Measurements from ENCODE around the gene ALG3. TPM values are rescaled to one million over a fixed set of nuclear protein-coding genes. Genes with fewer than 3 reads are reported as not detected.

Gene ALG3
- total RNA-seq, 1 experiment from 2014 or later, result 57.3 TPM

GRCh38 chr3:184240384-184241140, 8.2 kb downstream of the ALG3 start:
- DNase-seq (ENCODE audit: low spot score) (peak; percentile 42), ATAC-seq (peak; percentile 18)
- Mint-ChIP-seq H3K27me3 (ENCODE audit: low read depth) (peaks cover 3% of the 10 kb centered on the region), H3K27ac (no peak overlapping the region), H3K9me3 (no peaks in the 10 kb centered on the region), H3K4me3 (no peak overlapping the region), H3K4me1 (peaks cover 3% of the 10 kb centered on the region; the same call in 1 of the 2 replicates), H3K36me3 (peaks cover 18% of the 10 kb centered on the region)
- ChIA-PET POLR2A (interaction anchor here (0.6 to 2.0 kb wide), 5 partner anchors 13 to 54 kb away, joined by 3 to 6 read pairs (median 5); partner anchors contain the start of genes ABCF3 and CAMK2N2), CTCF (interaction anchor here (1.0 to 7.5 kb wide), 7 partner anchors 10 to 345 kb away, joined by 3 to 88 read pairs (median 5); partner anchors contain the start of genes CAMK2N2, EEF1AKMT4 and VWA5B2)
- TF ChIP-seq ZSCAN18 (CRISPR knock-in tag; IDR thresholded peaks at IDR 0.05), result no peak
- no peak for TF ChIP-seq ERG (CRISPR knock-in tag; IDR thresholded peaks at IDR 0.05)
- no peak for TF ChIP-seq ZNF121 (CRISPR knock-in tag; IDR thresholded peaks at IDR 0.05)
- TF ChIP-seq ZNF138 (CRISPR knock-in tag; conservative IDR thresholded peaks at IDR 0.05), result no peak
- TF ChIP-seq SP1 (CRISPR knock-in tag; conservative IDR thresholded peaks at IDR 0.05), result no peak
- no peak for TF ChIP-seq RORB (CRISPR knock-in tag; IDR thresholded peaks at IDR 0.05)
- TF ChIP-seq ZNF317 (CRISPR knock-in tag; IDR thresholded peaks at IDR 0.05; ENCODE audit: borderline replicate concordance, low read depth), result no peak
- no peak for TF ChIP-seq MXD4 (CRISPR knock-in tag; IDR thresholded peaks at IDR 0.05; ENCODE audit: borderline replicate concordance)
- no peak for TF ChIP-seq ZNF671 (CRISPR knock-in tag; IDR thresholded peaks at IDR 0.05)
- no peak for TF ChIP-seq ZBTB21 (CRISPR knock-in tag; IDR thresholded peaks at IDR 0.05; ENCODE audit: borderline replicate concordance)
- TF ChIP-seq SMAD3 (CRISPR knock-in tag; IDR thresholded peaks at IDR 0.05; ENCODE audit: borderline replicate concordance), result no peak
- no peak for TF ChIP-seq MYBL2 (CRISPR knock-in tag; IDR thresholded peaks at IDR 0.05)
- TF ChIP-seq ETV6 (CRISPR knock-in tag; IDR thresholded peaks at IDR 0.05), result no peak
- no peak for TF ChIP-seq ZNF281 (CRISPR knock-in tag; IDR thresholded peaks at IDR 0.05)
- TF ChIP-seq, protein P1, sequence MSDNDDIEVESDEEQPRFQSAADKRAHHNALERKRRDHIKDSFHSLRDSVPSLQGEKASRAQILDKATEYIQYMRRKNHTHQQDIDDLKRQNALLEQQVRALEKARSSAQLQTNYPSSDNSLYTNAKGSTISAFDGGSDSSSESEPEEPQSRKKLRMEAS (CRISPR knock-in tag; IDR thresholded peaks at IDR 0.05), result no peak
- TF ChIP-seq PREB (CRISPR knock-in tag; IDR thresholded peaks at IDR 0.05; ENCODE audit: borderline replicate concordance), result no peak
- TF ChIP-seq ESRRA (CRISPR knock-in tag; IDR thresholded peaks at IDR 0.05; ENCODE audit: borderline replicate concordance), result no peak
- TF ChIP-seq GABPB1 (CRISPR knock-in tag; IDR thresholded peaks at IDR 0.05), result no peak

DNA sequence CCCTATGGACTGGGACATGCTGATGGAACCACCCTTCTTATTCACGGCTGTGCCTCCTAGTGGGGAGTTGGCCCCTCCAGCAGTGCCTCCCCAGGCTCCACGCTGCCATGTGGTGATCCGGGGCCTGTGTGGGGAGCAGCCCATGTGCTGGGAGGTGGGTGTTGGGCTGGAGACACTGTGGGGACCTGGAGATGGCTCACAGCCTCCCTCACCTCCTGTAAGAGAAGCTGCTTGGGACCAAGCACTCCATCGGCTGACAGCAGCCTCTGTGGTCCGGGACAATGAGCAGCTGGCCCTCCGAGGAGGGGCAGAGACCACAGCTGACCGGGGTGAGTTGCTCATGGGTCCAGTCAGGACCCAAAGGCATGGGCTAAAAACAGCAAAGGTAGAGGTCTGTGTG, 9.1 kb downstream of the ALG3 start:
- DNase-seq (ENCODE audit: low spot score), result no peak
- H3K9me3 Mint-ChIP-seq, result no peaks in the 10 kb centered on the region
- no peak for TF ChIP-seq ZBTB21 (CRISPR knock-in tag; IDR thresholded peaks at IDR 0.05; ENCODE audit: borderline replicate concordance)
- TF ChIP-seq, protein P2, sequence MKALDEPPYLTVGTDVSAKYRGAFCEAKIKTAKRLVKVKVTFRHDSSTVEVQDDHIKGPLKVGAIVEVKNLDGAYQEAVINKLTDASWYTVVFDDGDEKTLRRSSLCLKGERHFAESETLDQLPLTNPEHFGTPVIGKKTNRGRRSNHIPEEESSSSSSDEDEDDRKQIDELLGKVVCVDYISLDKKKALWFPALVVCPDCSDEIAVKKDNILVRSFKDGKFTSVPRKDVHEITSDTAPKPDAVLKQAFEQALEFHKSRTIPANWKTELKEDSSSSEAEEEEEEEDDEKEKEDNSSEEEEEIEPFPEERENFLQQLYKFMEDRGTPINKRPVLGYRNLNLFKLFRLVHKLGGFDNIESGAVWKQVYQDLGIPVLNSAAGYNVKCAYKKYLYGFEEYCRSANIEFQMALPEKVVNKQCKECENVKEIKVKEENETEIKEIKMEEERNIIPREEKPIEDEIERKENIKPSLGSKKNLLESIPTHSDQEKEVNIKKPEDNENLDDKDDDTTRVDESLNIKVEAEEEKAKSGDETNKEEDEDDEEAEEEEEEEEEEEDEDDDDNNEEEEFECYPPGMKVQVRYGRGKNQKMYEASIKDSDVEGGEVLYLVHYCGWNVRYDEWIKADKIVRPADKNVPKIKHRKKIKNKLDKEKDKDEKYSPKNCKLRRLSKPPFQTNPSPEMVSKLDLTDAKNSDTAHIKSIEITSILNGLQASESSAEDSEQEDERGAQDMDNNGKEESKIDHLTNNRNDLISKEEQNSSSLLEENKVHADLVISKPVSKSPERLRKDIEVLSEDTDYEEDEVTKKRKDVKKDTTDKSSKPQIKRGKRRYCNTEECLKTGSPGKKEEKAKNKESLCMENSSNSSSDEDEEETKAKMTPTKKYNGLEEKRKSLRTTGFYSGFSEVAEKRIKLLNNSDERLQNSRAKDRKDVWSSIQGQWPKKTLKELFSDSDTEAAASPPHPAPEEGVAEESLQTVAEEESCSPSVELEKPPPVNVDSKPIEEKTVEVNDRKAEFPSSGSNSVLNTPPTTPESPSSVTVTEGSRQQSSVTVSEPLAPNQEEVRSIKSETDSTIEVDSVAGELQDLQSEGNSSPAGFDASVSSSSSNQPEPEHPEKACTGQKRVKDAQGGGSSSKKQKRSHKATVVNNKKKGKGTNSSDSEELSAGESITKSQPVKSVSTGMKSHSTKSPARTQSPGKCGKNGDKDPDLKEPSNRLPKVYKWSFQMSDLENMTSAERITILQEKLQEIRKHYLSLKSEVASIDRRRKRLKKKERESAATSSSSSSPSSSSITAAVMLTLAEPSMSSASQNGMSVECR (CRISPR knock-in tag; IDR thresholded peaks at IDR 0.05; ENCODE audit: borderline replicate concordance), result no peak
- TF ChIP-seq MYBL2 (CRISPR knock-in tag; IDR thresholded peaks at IDR 0.05), result no peak
- no peak for TF ChIP-seq NFE2L1 (CRISPR knock-in tag; IDR thresholded peaks at IDR 0.05)
- no peak for TF ChIP-seq ATF1 (CRISPR knock-in tag; IDR thresholded peaks at IDR 0.05)
- TF ChIP-seq EMX1 (CRISPR knock-in tag; IDR thresholded peaks at IDR 0.05), result no peak
- no peak for TF ChIP-seq ETV6 (CRISPR knock-in tag; IDR thresholded peaks at IDR 0.05)
- no peak for TF ChIP-seq RORB (CRISPR knock-in tag; IDR thresholded peaks at IDR 0.05)
- H3K4me3 Mint-ChIP-seq, result no peak overlapping the region
- H3K36me3 Mint-ChIP-seq, result peaks cover 12% of the 10 kb centered on the region
- ATAC-seq, result no peak
- H3K27me3 Mint-ChIP-seq (ENCODE audit: low read depth), result peaks cover 3% of the 10 kb centered on the region
- ChIA-PET POLR2A (interaction anchor here (0.6 kb wide), 1 partner anchor 19 kb away, joined by 5 read pairs; no protein-coding TSS in a partner anchor), CTCF (interaction anchor here (1.2 to 7.5 kb wide), 4 partner anchors 11 to 335 kb away, joined by 5 to 88 read pairs (median 9); partner anchors contain the start of genes CAMK2N2, EEF1AKMT4 and VWA5B2)
- peaks cover 3% of the 10 kb centered on the region; the same call in 1 of the 2 replicates for H3K4me1 Mint-ChIP-seq
- H3K27ac Mint-ChIP-seq, result no peak overlapping the region

Data from WTC11 (cell line).